ENCODE data around the gene HIVEP3.

DNA sequence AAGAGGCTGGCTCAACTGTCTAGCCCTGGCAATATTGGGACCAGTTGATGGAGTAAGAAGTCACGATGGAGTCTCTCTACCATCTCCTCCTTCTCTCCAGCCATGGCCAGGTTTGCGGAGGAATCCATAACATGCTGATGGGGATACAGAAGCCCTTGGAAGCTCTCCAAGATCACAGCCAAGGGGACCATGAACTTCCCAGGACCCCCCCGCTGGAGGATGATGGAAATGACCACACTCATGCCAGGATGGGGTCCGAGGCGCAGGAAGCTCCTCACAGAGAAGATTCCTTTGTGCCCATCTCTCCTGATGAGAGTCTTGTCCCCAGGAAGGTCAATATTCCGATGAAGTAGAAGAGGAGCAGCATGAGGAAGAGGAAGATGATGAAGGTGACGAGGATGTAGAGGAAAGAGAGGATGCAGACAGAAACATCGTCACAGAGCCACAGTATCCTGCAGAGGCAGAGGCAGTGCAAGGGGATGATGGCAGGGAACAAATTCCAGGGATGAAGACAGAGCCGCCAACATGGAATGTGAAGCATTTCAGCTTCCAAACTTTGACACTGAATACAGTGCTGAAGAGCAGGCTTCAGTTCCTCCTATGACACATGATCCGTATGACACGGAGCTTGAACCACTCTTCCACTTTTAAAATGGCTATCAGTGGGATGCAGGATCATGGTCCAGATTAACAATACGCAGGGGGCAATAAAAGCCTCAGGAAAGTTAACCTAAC is 376.4 kb downstream of the HIVEP3 start:
- TF ChIP-seq, protein P1, sequence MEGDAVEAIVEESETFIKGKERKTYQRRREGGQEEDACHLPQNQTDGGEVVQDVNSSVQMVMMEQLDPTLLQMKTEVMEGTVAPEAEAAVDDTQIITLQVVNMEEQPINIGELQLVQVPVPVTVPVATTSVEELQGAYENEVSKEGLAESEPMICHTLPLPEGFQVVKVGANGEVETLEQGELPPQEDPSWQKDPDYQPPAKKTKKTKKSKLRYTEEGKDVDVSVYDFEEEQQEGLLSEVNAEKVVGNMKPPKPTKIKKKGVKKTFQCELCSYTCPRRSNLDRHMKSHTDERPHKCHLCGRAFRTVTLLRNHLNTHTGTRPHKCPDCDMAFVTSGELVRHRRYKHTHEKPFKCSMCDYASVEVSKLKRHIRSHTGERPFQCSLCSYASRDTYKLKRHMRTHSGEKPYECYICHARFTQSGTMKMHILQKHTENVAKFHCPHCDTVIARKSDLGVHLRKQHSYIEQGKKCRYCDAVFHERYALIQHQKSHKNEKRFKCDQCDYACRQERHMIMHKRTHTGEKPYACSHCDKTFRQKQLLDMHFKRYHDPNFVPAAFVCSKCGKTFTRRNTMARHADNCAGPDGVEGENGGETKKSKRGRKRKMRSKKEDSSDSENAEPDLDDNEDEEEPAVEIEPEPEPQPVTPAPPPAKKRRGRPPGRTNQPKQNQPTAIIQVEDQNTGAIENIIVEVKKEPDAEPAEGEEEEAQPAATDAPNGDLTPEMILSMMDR (conservative IDR thresholded peaks at IDR 0.05; ENCODE audit: low read length) = no peak
- TF ChIP-seq EZH2phosphoT487 (IDR thresholded peaks at IDR 0.05; ENCODE audit: borderline replicate concordance) = no peak

Measured in Loucy (cell line).